ENCODE results near the gene HNRNPR.

HNRNPR gene

DNA sequence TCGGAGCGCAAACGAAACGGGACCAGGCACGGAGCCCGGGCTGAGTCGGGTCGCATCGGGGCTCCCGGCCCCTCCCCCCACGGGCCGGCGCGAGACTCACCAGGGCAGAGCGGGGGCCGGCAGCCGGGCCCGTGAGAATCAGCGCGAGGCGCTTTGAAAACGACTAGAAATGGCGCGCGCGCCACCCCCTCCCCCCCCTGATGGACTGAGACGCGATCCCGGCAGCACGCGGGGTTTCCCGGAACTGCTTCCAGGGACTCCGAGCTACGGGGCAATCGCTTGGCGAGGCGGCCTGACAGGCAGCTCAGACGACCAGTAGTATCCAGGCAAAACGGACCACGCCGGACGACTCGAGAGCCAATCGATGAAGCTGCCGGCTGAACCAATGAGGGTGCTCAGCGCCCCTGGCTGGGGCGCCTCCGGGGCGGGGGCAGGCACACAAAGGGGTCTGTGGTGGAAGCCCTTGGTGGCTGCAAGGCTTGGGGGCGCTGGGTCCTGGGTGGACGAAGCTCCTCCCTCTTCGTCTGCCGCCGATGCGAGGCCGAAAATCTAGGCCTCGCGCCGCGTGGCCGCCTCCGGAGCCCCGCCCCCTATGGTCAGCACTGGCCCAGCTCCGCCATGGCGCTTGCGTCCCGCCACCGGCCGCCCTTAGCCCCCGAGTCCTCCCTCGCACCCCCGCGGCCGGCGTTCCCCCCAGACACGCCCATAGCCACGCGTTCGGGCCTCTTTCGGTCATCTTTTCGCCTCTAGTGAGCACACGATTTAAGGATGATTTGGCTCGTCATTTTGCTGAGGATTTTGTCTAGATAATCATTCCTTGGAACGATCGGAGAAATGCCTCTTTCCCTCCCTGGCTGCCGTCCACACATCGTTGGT is at the start of gene HNRNPR:
Gene HNRNPR, minus strand, starts transcription at position 174 of the 876 bp plus-strand sequence. CDS start 3,276 bp downstream, outside the sequence.
- TF ChIP-seq, protein P1, sequence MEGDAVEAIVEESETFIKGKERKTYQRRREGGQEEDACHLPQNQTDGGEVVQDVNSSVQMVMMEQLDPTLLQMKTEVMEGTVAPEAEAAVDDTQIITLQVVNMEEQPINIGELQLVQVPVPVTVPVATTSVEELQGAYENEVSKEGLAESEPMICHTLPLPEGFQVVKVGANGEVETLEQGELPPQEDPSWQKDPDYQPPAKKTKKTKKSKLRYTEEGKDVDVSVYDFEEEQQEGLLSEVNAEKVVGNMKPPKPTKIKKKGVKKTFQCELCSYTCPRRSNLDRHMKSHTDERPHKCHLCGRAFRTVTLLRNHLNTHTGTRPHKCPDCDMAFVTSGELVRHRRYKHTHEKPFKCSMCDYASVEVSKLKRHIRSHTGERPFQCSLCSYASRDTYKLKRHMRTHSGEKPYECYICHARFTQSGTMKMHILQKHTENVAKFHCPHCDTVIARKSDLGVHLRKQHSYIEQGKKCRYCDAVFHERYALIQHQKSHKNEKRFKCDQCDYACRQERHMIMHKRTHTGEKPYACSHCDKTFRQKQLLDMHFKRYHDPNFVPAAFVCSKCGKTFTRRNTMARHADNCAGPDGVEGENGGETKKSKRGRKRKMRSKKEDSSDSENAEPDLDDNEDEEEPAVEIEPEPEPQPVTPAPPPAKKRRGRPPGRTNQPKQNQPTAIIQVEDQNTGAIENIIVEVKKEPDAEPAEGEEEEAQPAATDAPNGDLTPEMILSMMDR (IDR thresholded peaks at IDR 0.05; ENCODE audit: low read depth, low read length) = no peak
- DNase-seq (ENCODE audit: low read depth in 2 of 2) = peak; percentile 100
- peak within 1 kb of the TSS; percentile 64 to 77 for H3K4me3 ChIP-seq (replicated peaks in 1 of 2; ENCODE audit: low read depth in 2 of 2, low read length in 2 of 2)

DNA sequence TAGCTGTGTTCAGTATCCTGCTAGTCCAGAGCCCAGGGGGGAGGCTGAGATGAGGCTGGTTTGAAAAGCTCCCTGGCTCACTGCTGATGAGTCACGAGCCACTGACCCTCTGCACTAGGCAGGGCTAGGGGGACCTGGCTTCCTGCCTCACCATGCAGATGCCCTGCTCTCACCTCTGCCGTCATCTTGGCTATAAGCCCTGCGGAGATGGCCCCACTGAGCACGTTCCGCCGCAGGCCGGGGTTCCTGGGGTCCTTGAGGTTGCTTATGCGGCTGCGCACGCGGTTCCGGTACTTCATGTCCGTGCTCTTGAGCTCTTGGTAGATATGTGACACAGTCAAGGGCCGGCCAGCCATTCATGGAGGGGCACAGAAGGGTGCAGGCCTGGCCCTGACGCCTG is 49.6 kb upstream of the HNRNPR start:
- DNase-seq (ENCODE audit: low read depth in 2 of 2) = peak; percentile 62 to 90
- TF ChIP-seq, protein P1 (IDR thresholded peaks at IDR 0.05; ENCODE audit: low read depth, low read length) = no peak
- H3K4me3 ChIP-seq (replicated peaks in 1 of 2; ENCODE audit: low read depth in 2 of 2, low read length in 2 of 2) = no peak overlapping the region

DNA sequence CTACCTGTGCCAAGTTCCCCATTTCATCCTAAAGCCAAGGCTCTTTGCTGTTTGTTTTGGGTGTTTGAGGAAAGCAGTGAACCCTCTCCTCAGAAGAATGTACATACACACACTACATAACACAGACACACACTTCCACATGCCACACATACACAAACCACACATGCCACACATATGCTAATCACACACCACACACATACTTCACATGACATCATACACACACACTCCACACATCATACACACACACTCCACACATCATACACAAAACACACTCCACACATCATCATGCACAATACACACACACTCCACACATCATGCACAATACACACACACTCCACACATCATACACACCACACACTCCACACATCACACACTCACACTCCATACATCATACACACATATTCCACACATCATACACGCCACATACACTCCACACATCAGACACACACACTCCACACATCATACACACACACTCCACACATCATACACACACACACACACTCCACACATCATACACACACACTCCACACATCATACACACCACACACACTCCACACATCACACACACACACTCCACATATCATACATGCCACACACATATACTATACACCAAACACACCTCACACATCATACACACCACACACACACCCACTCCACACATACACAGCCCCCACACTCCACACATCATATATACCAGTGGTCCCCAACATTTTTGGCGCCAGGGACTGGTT is 48.2 kb upstream of the HNRNPR start:
- H3K4me3 ChIP-seq (replicated peaks in 1 of 2; ENCODE audit: low read depth in 2 of 2, low read length in 2 of 2) = no peak overlapping the region
- TF ChIP-seq, protein P1 (IDR thresholded peaks at IDR 0.05; ENCODE audit: low read depth, low read length) = no peak
- DNase-seq (ENCODE audit: low read depth in 2 of 2) = peak in 1 of 2 donors; percentile 11

DNA sequence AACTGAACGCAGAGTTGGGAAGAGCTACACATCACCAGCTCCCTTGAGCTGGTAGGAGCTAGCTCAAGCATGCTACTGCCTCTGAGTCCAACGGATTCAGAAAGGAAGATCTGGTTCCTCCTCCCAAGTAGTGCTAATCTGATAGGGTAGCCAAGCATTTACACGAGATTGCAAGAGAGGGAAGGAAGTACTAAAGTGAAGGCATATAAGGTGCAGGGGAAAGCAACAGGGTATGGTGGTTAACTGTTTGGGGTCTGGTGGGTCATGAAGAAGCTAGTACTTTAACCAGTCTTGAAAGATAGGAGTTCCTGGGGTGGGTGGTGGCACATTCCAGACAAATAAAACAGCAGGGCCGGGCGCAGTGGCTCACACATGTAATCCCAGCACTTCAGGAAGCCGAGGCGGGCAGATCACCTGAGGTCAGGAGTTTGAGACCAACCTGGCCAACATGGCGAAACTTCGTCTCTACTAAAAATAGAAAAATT is 45.8 kb upstream of the HNRNPR start:
- TF ChIP-seq, protein P1 (IDR thresholded peaks at IDR 0.05; ENCODE audit: low read depth, low read length) = no peak
- H3K4me3 ChIP-seq (replicated peaks in 1 of 2; ENCODE audit: low read depth in 2 of 2, low read length in 2 of 2) = no peak overlapping the region
- no peak for DNase-seq (ENCODE audit: low read depth in 2 of 2)

DNA sequence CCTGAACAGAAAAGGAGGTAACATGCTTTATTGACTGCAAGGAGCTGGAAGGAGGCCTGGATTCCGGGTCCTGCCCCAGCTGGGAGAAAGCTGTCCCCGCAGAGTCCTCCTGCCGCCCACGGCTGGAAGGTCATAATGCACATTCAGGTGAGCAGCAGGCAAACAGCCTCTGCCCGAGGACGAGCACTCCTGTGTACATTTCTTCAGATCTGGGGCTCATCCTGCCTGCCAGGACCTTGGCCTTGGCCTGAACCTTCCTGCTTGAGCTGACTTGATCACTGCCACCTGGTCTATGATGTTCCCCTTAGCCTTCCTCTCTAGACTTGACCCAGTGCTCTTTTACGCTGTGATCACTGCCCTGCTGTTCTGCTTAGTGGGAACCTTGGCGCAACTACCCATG is 43.4 kb upstream of the HNRNPR start:
- no peak overlapping the region for H3K4me3 ChIP-seq (replicated peaks in 1 of 2; ENCODE audit: low read depth in 2 of 2, low read length in 2 of 2)
- DNase-seq (ENCODE audit: low read depth in 2 of 2) = no peak
- TF ChIP-seq, protein P1 (IDR thresholded peaks at IDR 0.05; ENCODE audit: low read depth, low read length) = no peak

DNA sequence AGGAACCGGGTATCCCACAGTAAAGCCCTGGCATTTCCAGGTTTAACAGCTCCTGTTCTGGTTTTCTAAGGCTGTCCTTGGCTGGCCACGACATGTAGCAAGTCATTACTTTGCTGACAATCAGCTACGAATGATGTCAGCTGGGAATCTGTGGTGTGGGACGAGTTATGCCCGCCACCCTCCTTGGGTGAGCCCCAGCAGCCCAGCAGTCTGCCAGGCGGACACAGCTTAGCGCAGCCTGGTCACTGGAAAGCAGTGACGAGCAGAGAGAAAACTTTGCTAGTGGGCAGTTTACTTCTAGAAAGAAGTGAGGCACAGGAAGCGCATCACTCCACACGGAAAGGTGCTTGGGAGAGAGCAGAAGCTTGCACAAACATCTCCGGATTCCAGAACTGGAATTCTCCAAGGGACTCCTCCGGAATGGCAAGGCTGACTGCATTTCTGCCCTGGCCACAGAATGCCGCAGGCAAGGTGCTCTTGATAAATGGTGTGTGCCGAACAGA is 41.1 kb upstream of the HNRNPR start:
- TF ChIP-seq, protein P1 (IDR thresholded peaks at IDR 0.05; ENCODE audit: low read depth, low read length) = no peak
- H3K4me3 ChIP-seq (replicated peaks in 1 of 2; ENCODE audit: low read depth in 2 of 2, low read length in 2 of 2) = no peak overlapping the region
- DNase-seq (ENCODE audit: low read depth in 2 of 2) = peak in 1 of 2 donors; percentile 39
